Activated CD8-positive, alpha-beta memory T cell treated with anti-CD3 and anti-CD28 coated beads, Interleukin-2, amount 50 U/mL, for 24 hours (primary cell): ENCODE measurements around the gene PANX2.

Experiments
- DNase-seq: peaks from one replicate; pipeline ENCODE4 v3.0.0-alpha.2; 2020; ENCODE audit errors: extremely low read depth

The PANX2 gene

GRCh38 chr22:50227579-50228215 lies 57.2 kb downstream of the PANX2 start:
- no peak for DNase-seq

GRCh38 chr22:50228366-50228765 lies 57.8 kb downstream of the PANX2 start:
- no peak for DNase-seq

- DNase-seq, result no peak
Observed at GRCh38 chr22:50229370-50229769, 58.8 kb downstream of the PANX2 start.
